IMR-90 (cell line): ENCODE measurements around the gene CLEC16A.

Source experiments
- CEBPB ChIP-seq: IDR thresholded peaks from 2 replicates; pipeline ENCODE4 v1.6.1; 2012; ENCODE audit warnings: low read depth, low read length, improper control_type of control experiment
- RAD21 ChIP-seq: IDR thresholded peaks from 2 replicates; pipeline ENCODE4 v1.6.1; 2012; ENCODE audit warnings: low read length, improper control_type of control experiment
- RCOR1 ChIP-seq: IDR thresholded peaks from 2 replicates; pipeline ENCODE4 v1.6.1; 2012; ENCODE audit warnings: mild to moderate bottlenecking, low read length, improper control_type of control experiment; ENCODE audit not compliant: insufficient replicate concordance
- TF ChIP-seq, protein P1 (sequence below): fragments of 150-350 bp; IDR thresholded peaks from 2 replicates; pipeline ENCODE4 v1.6.1; 2017; ENCODE audit warnings: mild to moderate bottlenecking, antibody characterized with exemption, low read length, low read depth
- TF ChIP-seq, protein P2 (sequence below): conservative IDR thresholded peaks from 2 replicates; pipeline ENCODE4 v1.5.1; 2012; ENCODE audit warnings: mild to moderate bottlenecking, low read depth, low read length, improper control_type of control experiment

DNA sequence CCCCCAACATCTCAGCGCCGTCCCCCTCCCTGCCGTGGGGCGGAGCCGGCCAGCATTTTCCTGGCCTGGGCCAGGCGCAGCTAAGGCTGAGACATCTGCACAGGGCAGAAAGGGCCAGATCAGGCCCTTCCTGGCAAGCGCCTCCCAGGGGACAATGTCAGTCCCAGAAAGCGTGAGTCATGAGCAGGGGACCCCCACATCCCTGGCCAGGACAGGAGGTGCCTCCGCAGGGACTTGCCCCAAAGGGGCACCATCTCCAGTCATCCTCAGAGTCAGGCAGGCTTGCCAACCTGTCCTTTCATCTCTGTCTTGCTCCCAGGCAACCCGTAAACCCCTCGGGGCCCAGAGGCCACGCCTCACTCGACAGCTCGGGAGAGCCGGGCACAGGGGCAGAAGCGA is 268.4 kb downstream of the CLEC16A start:
- TF ChIP-seq, protein P1, sequence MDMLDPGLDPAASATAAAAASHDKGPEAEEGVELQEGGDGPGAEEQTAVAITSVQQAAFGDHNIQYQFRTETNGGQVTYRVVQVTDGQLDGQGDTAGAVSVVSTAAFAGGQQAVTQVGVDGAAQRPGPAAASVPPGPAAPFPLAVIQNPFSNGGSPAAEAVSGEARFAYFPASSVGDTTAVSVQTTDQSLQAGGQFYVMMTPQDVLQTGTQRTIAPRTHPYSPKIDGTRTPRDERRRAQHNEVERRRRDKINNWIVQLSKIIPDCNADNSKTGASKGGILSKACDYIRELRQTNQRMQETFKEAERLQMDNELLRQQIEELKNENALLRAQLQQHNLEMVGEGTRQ: no peak
- TF ChIP-seq RCOR1: no peak
- TF ChIP-seq RAD21: no peak
- TF ChIP-seq, protein P2, sequence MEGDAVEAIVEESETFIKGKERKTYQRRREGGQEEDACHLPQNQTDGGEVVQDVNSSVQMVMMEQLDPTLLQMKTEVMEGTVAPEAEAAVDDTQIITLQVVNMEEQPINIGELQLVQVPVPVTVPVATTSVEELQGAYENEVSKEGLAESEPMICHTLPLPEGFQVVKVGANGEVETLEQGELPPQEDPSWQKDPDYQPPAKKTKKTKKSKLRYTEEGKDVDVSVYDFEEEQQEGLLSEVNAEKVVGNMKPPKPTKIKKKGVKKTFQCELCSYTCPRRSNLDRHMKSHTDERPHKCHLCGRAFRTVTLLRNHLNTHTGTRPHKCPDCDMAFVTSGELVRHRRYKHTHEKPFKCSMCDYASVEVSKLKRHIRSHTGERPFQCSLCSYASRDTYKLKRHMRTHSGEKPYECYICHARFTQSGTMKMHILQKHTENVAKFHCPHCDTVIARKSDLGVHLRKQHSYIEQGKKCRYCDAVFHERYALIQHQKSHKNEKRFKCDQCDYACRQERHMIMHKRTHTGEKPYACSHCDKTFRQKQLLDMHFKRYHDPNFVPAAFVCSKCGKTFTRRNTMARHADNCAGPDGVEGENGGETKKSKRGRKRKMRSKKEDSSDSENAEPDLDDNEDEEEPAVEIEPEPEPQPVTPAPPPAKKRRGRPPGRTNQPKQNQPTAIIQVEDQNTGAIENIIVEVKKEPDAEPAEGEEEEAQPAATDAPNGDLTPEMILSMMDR: no peak
- TF ChIP-seq CEBPB: no peak
